IMR-90 (cell line): Measurements from ENCODE around the gene EIF4G2. TPM values are rescaled to one million over a fixed set of nuclear protein-coding genes. Genes with fewer than 3 reads are reported as not detected.

Experiments
- ATAC-seq: fragments of 200-7000 bp; cut with Tn5 transposase; 2 replicates; pipeline ENCODE4 v1.9.1; 2020; ENCODE audit warnings: low read depth, mild to moderate bottlenecking, moderate library complexity
- BruUV-seq: library from RNA; stranded (reverse); fragments of 400-500 nt; replicated peaks from 2 replicates; lab custom pipeline; 2021; lab: Mats Ljungman, UMichigan
- CTCF ChIA-PET: fragments of 300-600 bp; formaldehyde crosslinking; extraction: SDS; loops from one replicate; lab custom pipeline; 2021; ENCODE audit warnings: antibody characterized with exemption; lab: Yijun Ruan, JAX
- POLR2A ChIA-PET: fragments of 300-600 bp; sonication (Branson Sonifier 250); formaldehyde crosslinking; loops from one replicate; lab custom pipeline; 2022; ENCODE audit warnings: antibody characterized with exemption; ENCODE audit not compliant: unreplicated experiment; lab: Charles Lee
- DNase-seq: peaks from one replicate; pipeline ENCODE4 v3.0.0; 2013
- H2AFZ ChIP-seq: replicated peaks from 2 replicates; pipeline ENCODE3; 2013; ENCODE audit warnings: low read length, mild to moderate bottlenecking; ENCODE audit not compliant: poor library complexity
- H2AK5ac ChIP-seq: 2 replicates; pipeline ENCODE4 v1.6.1; 2013; ENCODE audit warnings: low read depth, low read length, inconsistent platforms
- H2AK9ac ChIP-seq: replicated peaks from 2 replicates; pipeline ENCODE3; 2013; ENCODE audit warnings: mild to moderate bottlenecking, low read depth, low read length, moderate library complexity; ENCODE audit not compliant: poor library complexity
- H2BK120ac ChIP-seq: 2 replicates; pipeline ENCODE4 v1.6.1; 2013; ENCODE audit warnings: low read depth, low read length, inconsistent platforms
- H2BK15ac ChIP-seq: 3 replicates; pipeline ENCODE4 v1.6.1; 2013; ENCODE audit warnings: low read depth, low read length, inconsistent platforms
- H2BK20ac ChIP-seq: 2 replicates; pipeline ENCODE4 v1.6.1; 2013; ENCODE audit warnings: low read depth, mild to moderate bottlenecking, inconsistent platforms, low read length, moderate library complexity
- H2BK5ac ChIP-seq: 2 replicates; pipeline ENCODE4 v1.6.1; 2013; ENCODE audit warnings: mild to moderate bottlenecking, low read depth, low read length, inconsistent platforms; ENCODE audit not compliant: poor library complexity, severe bottlenecking
- H3K14ac ChIP-seq: replicated peaks from 2 replicates; pipeline ENCODE4 v1.6.1; 2013; ENCODE audit warnings: low read depth, low read length, inconsistent platforms
- H3K18ac ChIP-seq: 2 replicates; pipeline ENCODE4 v1.6.1; 2013; ENCODE audit warnings: low read depth, low read length, control low read depth
- H3K23ac ChIP-seq: 2 replicates; pipeline ENCODE4 v1.6.1; 2013; ENCODE audit warnings: low read depth, low read length, inconsistent platforms
- H3K27ac ChIP-seq: 2 replicates; pipeline ENCODE4 v1.5.1; 2013; ENCODE audit warnings: mild to moderate bottlenecking, control low read depth, low read length; ENCODE audit not compliant: insufficient read depth
- H3K27me3 ChIP-seq: 2 replicates; pipeline ENCODE4 v1.6.1; 2013; ENCODE audit warnings: low read length; ENCODE audit not compliant: control insufficient read depth, insufficient read depth
- H3K36me3 ChIP-seq: 2 replicates; pipeline ENCODE4 v1.6.1; 2013; ENCODE audit warnings: low read length, mixed read lengths; ENCODE audit not compliant: control insufficient read depth, insufficient read depth
- H3K4ac ChIP-seq: 2 replicates; pipeline ENCODE4 v1.6.1; 2013; ENCODE audit warnings: low read depth, low read length, inconsistent platforms
- H3K4me1 ChIP-seq: 2 replicates; pipeline ENCODE4 v1.6.1; 2013; ENCODE audit warnings: low read length, mixed read lengths; ENCODE audit not compliant: control insufficient read depth, insufficient read depth
- H3K4me2 ChIP-seq: 2 replicates; pipeline ENCODE4 v1.6.1; 2013; ENCODE audit warnings: low read depth, mild to moderate bottlenecking, control low read depth, low read length, moderate library complexity
- H3K4me3 ChIP-seq: 2 replicates; pipeline ENCODE4 v1.5.1; 2013; ENCODE audit warnings: low read depth, mild to moderate bottlenecking, control low read depth, low read length, moderate library complexity; ENCODE audit not compliant: insufficient read depth
- H3K56ac ChIP-seq: 2 replicates; pipeline ENCODE4 v1.6.1; 2013; ENCODE audit warnings: low read length, inconsistent platforms; ENCODE audit not compliant: insufficient read depth; ENCODE audit errors: extremely low read depth
- H3K79me1 ChIP-seq, 2 experiments: 2 replicates each; pipeline ENCODE4 v1.6.1; 2013; ENCODE audit warnings: low read length in 2 of 2, inconsistent platforms in 1 of 2, low read depth in 1 of 2
- H3K9ac ChIP-seq: 2 replicates; pipeline ENCODE4 v1.6.1; 2013; ENCODE audit warnings: low read depth, low read length, control low read depth
- H3K9me1 ChIP-seq: 2 replicates; pipeline ENCODE4 v1.6.1; 2013; ENCODE audit warnings: low read length, inconsistent platforms; ENCODE audit not compliant: insufficient read depth
- H3K9me3 ChIP-seq: 2 replicates; pipeline ENCODE4 v1.6.1; 2013; ENCODE audit warnings: low read length; ENCODE audit not compliant: control insufficient read depth, insufficient read depth
- H4K20me1 ChIP-seq: 2 replicates; pipeline ENCODE4 v1.6.1; 2013; ENCODE audit warnings: low read length, inconsistent platforms; ENCODE audit not compliant: insufficient read depth
- H4K5ac ChIP-seq: 2 replicates; pipeline ENCODE4 v1.6.1; 2013; ENCODE audit warnings: mild to moderate bottlenecking, low read depth, low read length, control low read depth
- H4K8ac ChIP-seq, 2 experiments: 2 replicates each; pipeline ENCODE4 v1.6.1; 2013; ENCODE audit warnings: low read depth in 2 of 2, low read length in 2 of 2, control low read depth in 1 of 2, inconsistent platforms in 1 of 2
- H4K91ac ChIP-seq: 2 replicates; pipeline ENCODE4 v1.6.1; 2013; ENCODE audit warnings: low read depth, low read length, inconsistent platforms; ENCODE audit not compliant: insufficient read depth
- BHLHE40 ChIP-seq: fragments of 150-350 bp; IDR thresholded peaks from 2 replicates; pipeline ENCODE4 v1.6.1; 2016; ENCODE audit warnings: mild to moderate bottlenecking, low read depth, low read length
- CHD1 ChIP-seq: IDR thresholded peaks from 2 replicates; pipeline ENCODE4 v1.6.1; 2012; ENCODE audit warnings: low read depth, low read length, improper control_type of control experiment
- CTCF ChIP-seq: conservative IDR thresholded peaks from 2 replicates; pipeline ENCODE4 v1.5.1; 2012; ENCODE audit warnings: mild to moderate bottlenecking, low read depth, low read length, improper control_type of control experiment
- FOS ChIP-seq: fragments of 150-350 bp; IDR thresholded peaks from 2 replicates; pipeline ENCODE4 v1.6.1; 2016; ENCODE audit warnings: low read depth, low read length
- MAFK ChIP-seq: IDR thresholded peaks from 2 replicates; pipeline ENCODE4 v1.6.1; 2012; ENCODE audit warnings: low read depth, low read length, improper control_type of control experiment
- MAZ ChIP-seq: IDR thresholded peaks from 2 replicates; pipeline ENCODE4 v1.6.1; 2012; ENCODE audit warnings: low read depth, mild to moderate bottlenecking, low read length, improper control_type of control experiment, moderate library complexity, borderline replicate concordance
- POLR2A ChIP-seq: IDR thresholded peaks from 2 replicates; pipeline ENCODE4 v1.6.1; 2012; ENCODE audit warnings: mild to moderate bottlenecking, low read depth, low read length
- SMC3 ChIP-seq: fragments of 150-350 bp; IDR thresholded peaks from 2 replicates; pipeline ENCODE4 v1.6.1; 2016; ENCODE audit warnings: low read depth, mild to moderate bottlenecking, antibody characterized with exemption, low read length, moderate library complexity
- USF2 ChIP-seq: fragments of 150-350 bp; IDR thresholded peaks from 2 replicates; pipeline ENCODE4 v1.6.1; 2017; ENCODE audit warnings: mild to moderate bottlenecking, antibody characterized with exemption, low read length, low read depth
- WGBS, 2 experiments: methylation state at CpG; one replicate each; pipeline versions ENCODE4 v1.1.5 to v1.1.7; 2013; ENCODE audit warnings: missing lambda C conversion rate in 2 of 2; ENCODE audit not compliant: insufficient read length in 1 of 2; ENCODE audit errors: extremely low coverage in 2 of 2; 5-methylcytosine and 5-hydroxymethylcytosine counted together
- dilution Hi-C: fragments of 300-500 bp; cut with HindIII; formaldehyde crosslinking; loops from one replicate; pipeline ENCODE4 v1.14.3; 2018; ENCODE audit warnings: low sequenced_read_pairs; ENCODE audit not compliant: unreplicated experiment
- in situ Hi-C: fragments of 300-500 bp; cut with MboI; formaldehyde crosslinking; loops from 3 replicates; pipeline ENCODE4 v1.14.3; 2019; ENCODE audit warnings: low sequenced_read_pairs, inconsistent platforms, mixed read lengths
- intact Hi-C: fragments of 100-400 bp; cut with micrococcal nuclease; formaldehyde crosslinking; loops from 2 replicates; pipeline ENCODE4 v1.10.0; 2022
- polyA plus RNA-seq, 3 experiments: library from polyadenylated mRNA; depleted of rRNA; stranded (reverse); fragments of >200 nt; gene quantifications; 2 replicates each; pipeline ENCODE4 v1.2.3, GENCODE V29; 2012; ENCODE audit warnings: low replicate concordance in 1 of 3
- total RNA-seq: library from RNA; depleted of rRNA; stranded (reverse); fragments of >200 nt; gene quantifications from 2 replicates; pipeline ENCODE4 v1.2.3, GENCODE V29; 2012

EIF4G2 gene
- total and polyA plus RNA-seq, 2 of the 4 experiments (the other 2 are of a cell fraction): 492 to 1,216 TPM

GRCh38 chr11:10828402-10828801, 19.7 kb upstream of the EIF4G2 start:
- Histone ChIP-seq H2AK5ac (no peak overlapping the region), H3K79me1 (no peaks in the 10 kb centered on the region), H2BK120ac (no peak overlapping the region), H3K27me3 (no peaks in the 10 kb centered on the region), H3K4me2 (no peak overlapping the region), H4K5ac (no peak overlapping the region), H3K36me3 (no peaks in the 10 kb centered on the region), H3K9ac (no peak overlapping the region), H3K4ac (no peak overlapping the region), H3K23ac (no peak overlapping the region), H3K9me1 (no peaks in the 10 kb centered on the region), H2BK20ac (no peak overlapping the region), H3K14ac (no peak overlapping the region), H3K4me1 (peaks cover 1% of the 10 kb centered on the region; the same call in 1 of the 2 replicates), H2AK9ac (no peak overlapping the region), H3K4me3 (no peak overlapping the region), H4K8ac (no peak overlapping the region), H3K9me3 (no peaks in the 10 kb centered on the region), H4K20me1 (no peaks in the 10 kb centered on the region), H2AFZ (no peak overlapping the region), H2BK15ac (no peak overlapping the region), H2BK5ac (no peak overlapping the region), H3K27ac (no peak overlapping the region), H4K91ac (no peak overlapping the region), H3K18ac (no peak overlapping the region), H3K56ac (no peak overlapping the region)
- no peak for DNase-seq
- no CpG with 5 or more reads among the region's 2 CpGs for WGBS, 2 experiments
- dilution Hi-C loops: no loop called here
- intact Hi-C loops: no loop called here
- no TSS peak for BruUV-seq
- in situ Hi-C loops: no loop called here
- no peak for TF ChIP-seq CTCF
- no peak for TF ChIP-seq BHLHE40
- no peak for TF ChIP-seq SMC3
- no peak for TF ChIP-seq FOS
- TF ChIP-seq MAFK: no peak
- no peak for TF ChIP-seq MAZ
- no peak for TF ChIP-seq USF2
- TF ChIP-seq POLR2A: no peak
- no peak for TF ChIP-seq CHD1
- ChIA-PET CTCF (no interaction called here), POLR2A (no interaction called here)
- no peak for ATAC-seq
